Measurements from ENCODE around the gene CAMK1G. TPM values are rescaled to one million over a fixed set of nuclear protein-coding genes. Genes with fewer than 3 reads are reported as not detected.
A peak's percentile ranks its signal among the peaks of the same experiment; 100 is the strongest.

The CAMK1G gene
- polyA plus RNA-seq, 1 donor (not counting 4 experiments of a cell fraction or from before 2014, with no cell fraction given) = not detected

- Histone ChIP-seq H3K4me1 (ENCODE audit: control insufficient read depth, extremely low read depth, insufficient read depth, low read length) (peaks cover 32% of the 10 kb centered on the region), H2AFZ (ENCODE audit: control insufficient read depth, low read length) (no peak overlapping the region), H3K27ac (ENCODE audit: control insufficient read depth, insufficient read depth, low read length) (no peak overlapping the region), H3K4me3 (ENCODE audit: control insufficient read depth in 2 of 3, extremely low read depth in 1 of 3, insufficient read depth in 2 of 3, low read depth in 1 of 3, low read length in 3 of 3) (no peak overlapping the region), H3K27me3 (ENCODE audit: control insufficient read depth, extremely low read depth, insufficient read depth, low read length) (no peaks in the 10 kb centered on the region), H3K9ac (ENCODE audit: control insufficient read depth, extremely low read depth, insufficient read depth, low read length) (no peak overlapping the region), H3K9me3 (ENCODE audit: control insufficient read depth, low read depth, low read length) (no peaks in the 10 kb centered on the region), H3K9me1 (ENCODE audit: control insufficient read depth, extremely low read depth, insufficient read depth, low read length) (no peaks in the 10 kb centered on the region), H4K20me1 (ENCODE audit: control insufficient read depth, extremely low read depth, insufficient read depth, low read length) (no peaks in the 10 kb centered on the region), H3K36me3 (ENCODE audit: control insufficient read depth in 2 of 2, extremely low read depth in 1 of 2, insufficient read depth in 2 of 2, low read length in 2 of 2) (peaks cover 0 to 4% of the 10 kb centered on the region in 2 experiments), H3K79me2 (ENCODE audit: control insufficient read depth, insufficient read depth, low read length) (no peaks in the 10 kb centered on the region), H3K4me2 (ENCODE audit: control insufficient read depth, extremely low read depth, insufficient read depth, low read depth, low read length) (no peak overlapping the region)
- TF ChIP-seq CTCF (optimal IDR thresholded peaks at IDR 0.05 in 1 of 3, IDR thresholded peaks at IDR 0.05 in 1 of 3, conservative IDR thresholded peaks at IDR 0.05 in 1 of 3; ENCODE audit: extremely low read depth in 1 of 3, insufficient read depth in 2 of 3, low read length in 3 of 3) (no peak), EZH2 (IDR thresholded peaks at IDR 0.05; ENCODE audit: low read length) (no peak)
- dilution Hi-C loops (cut with MboI; ENCODE audit: extremely low pct_ligation_motif_present, low sequenced_read_pairs) = no loop called here
- peak; percentile 72 for FAIRE-seq
- no peak for DNase-seq (ENCODE audit: low read depth, low spot score)
Measured at GRCh38 chr1:209546390-209547085, 37.0 kb upstream of the CAMK1G start.

GRCh38 chr1:209547626-209548025 is 35.9 kb upstream of the CAMK1G start:
- Histone ChIP-seq H3K4me3 (ENCODE audit: control insufficient read depth in 2 of 3, extremely low read depth in 1 of 3, insufficient read depth in 2 of 3, low read depth in 1 of 3, low read length in 3 of 3) (no peak overlapping the region), H3K9me3 (ENCODE audit: control insufficient read depth, low read depth, low read length) (no peaks in the 10 kb centered on the region), H3K9ac (ENCODE audit: control insufficient read depth, extremely low read depth, insufficient read depth, low read length) (no peak overlapping the region), H3K36me3 (ENCODE audit: control insufficient read depth in 2 of 2, extremely low read depth in 1 of 2, insufficient read depth in 2 of 2, low read length in 2 of 2) (peaks cover 0 to 4% of the 10 kb centered on the region in 2 experiments), H3K4me2 (ENCODE audit: control insufficient read depth, extremely low read depth, insufficient read depth, low read depth, low read length) (no peak overlapping the region), H3K9me1 (ENCODE audit: control insufficient read depth, extremely low read depth, insufficient read depth, low read length) (no peaks in the 10 kb centered on the region), H2AFZ (ENCODE audit: control insufficient read depth, low read length) (no peak overlapping the region), H3K79me2 (ENCODE audit: control insufficient read depth, insufficient read depth, low read length) (no peaks in the 10 kb centered on the region), H4K20me1 (ENCODE audit: control insufficient read depth, extremely low read depth, insufficient read depth, low read length) (no peaks in the 10 kb centered on the region), H3K27me3 (ENCODE audit: control insufficient read depth, extremely low read depth, insufficient read depth, low read length) (no peaks in the 10 kb centered on the region), H3K4me1 (ENCODE audit: control insufficient read depth, extremely low read depth, insufficient read depth, low read length) (peaks cover 25% of the 10 kb centered on the region), H3K27ac (ENCODE audit: control insufficient read depth, insufficient read depth, low read length) (no peak overlapping the region)
- DNase-seq (ENCODE audit: low read depth, low spot score) (no peak), FAIRE-seq (no peak)
- TF ChIP-seq EZH2 (IDR thresholded peaks at IDR 0.05; ENCODE audit: low read length) (no peak), CTCF (optimal IDR thresholded peaks at IDR 0.05 in 1 of 3, IDR thresholded peaks at IDR 0.05 in 1 of 3, conservative IDR thresholded peaks at IDR 0.05 in 1 of 3; ENCODE audit: extremely low read depth in 1 of 3, insufficient read depth in 2 of 3, low read length in 3 of 3) (no peak)
- dilution Hi-C loops (cut with MboI; ENCODE audit: extremely low pct_ligation_motif_present, low sequenced_read_pairs) = no loop called here
